Activated CD8-positive, alpha-beta memory T cell treated with anti-CD3 and anti-CD28 coated beads, Interleukin-2, amount 50 U/mL, for 24 hours (primary cell): Measurements from ENCODE around the gene SNRNP48.

Experiments used
- DNase-seq: peaks from one replicate; pipeline ENCODE4 v3.0.0-alpha.2; 2020; ENCODE audit errors: extremely low read depth

SNRNP48 gene

DNA sequence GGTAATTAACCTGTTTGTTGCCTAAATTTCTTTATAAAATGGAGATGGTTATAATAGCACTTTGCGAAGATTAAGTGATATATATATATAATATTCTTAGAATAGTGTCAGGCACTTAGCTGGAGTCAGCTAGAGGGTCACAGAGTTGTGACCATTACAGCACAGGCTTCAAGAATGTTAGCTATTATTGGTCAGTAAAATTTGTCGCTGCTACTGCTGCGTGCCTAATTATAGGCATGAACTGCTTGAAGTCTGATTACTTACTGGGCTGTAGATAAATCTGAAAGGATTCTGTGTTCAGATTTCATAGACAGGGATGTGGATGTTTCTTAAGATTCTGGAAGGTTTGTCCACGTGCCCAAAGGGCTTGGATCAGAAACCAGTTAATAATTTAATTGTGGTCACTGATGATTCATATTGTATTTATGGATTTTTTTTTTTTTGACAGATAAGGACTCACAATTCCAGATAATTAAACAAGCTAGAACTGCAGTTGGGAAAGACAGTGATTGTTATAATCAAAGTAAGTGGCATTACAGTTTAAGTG is 4.7 kb downstream of the SNRNP48 start:
- DNase-seq = no peak

DNA sequence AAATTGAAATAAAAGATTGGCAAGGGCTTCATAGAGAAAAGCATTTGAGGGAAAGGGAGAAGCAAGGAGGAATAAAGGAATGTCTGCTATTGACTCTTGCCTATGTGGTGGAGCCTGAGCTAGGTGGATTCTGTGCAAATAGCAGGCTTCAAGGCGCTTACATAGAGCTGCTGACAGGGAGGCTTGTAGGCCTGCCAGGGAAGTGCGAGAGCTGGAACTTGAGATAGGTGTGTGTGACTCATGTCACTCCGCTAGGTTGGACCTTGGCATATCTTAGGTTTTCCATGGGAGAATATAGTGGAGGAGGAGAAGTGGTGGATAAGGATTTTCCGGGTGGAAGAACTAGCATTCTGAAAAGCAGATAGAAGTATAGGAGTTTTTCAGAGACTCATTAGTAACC is 14.0 kb downstream of the SNRNP48 start:
- DNase-seq = no peak

DNA sequence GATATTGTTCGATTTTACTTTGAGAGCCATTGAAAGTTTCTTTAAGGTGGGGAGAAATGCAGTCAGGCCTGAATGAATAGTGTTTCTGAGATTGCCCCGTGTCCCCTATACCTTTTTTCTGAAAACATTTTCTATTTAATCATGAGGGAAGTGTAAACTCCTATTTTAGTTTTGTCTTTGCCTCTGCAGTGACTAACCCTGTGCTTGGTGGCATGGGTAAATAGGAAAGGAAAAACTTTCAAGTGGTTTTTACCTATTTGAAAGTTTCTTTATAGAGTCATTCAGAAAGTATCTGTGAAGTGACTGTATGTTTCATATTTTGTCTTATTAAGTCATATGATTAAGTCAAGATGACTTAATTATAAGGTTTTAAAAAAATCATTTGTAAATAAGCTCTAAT is 14.5 kb downstream of the SNRNP48 start:
- DNase-seq = no peak

DNA sequence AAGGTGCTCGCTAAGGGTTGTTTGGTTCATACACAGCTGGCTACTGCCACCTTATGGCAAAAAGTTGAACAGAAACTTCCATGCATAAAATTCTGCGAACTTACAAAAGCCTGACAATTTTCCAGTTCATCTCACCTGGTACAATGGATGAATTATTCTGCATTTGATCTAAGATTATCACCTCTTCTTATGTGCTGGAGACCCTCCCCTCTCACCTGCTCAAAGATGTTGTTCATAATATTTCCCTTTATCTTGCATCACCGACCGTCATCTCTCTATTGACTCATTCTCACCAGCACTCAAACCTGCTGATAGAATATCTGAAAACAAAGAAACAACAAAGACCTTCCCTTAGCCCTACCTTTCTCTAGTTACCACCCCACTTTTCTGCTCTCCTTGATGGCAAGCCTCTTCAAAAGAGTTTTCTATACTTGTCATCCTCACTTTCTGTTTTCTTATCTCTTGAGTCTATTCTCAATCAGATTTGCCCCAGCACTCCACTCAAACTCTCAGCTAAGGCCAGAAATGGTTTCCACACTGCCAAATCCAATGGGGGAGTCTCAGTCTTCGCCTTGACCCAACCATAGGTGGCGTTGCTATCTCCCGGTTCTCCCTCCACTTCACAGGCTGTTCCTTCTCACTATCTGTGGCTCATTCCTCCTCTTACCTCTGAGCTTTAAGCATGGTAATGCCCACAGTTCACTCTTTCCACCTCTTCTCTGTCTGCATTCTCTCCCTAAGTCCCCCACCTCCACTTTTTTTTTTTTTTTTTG is 25.8 kb downstream of the SNRNP48 start:
- DNase-seq = no peak

DNA sequence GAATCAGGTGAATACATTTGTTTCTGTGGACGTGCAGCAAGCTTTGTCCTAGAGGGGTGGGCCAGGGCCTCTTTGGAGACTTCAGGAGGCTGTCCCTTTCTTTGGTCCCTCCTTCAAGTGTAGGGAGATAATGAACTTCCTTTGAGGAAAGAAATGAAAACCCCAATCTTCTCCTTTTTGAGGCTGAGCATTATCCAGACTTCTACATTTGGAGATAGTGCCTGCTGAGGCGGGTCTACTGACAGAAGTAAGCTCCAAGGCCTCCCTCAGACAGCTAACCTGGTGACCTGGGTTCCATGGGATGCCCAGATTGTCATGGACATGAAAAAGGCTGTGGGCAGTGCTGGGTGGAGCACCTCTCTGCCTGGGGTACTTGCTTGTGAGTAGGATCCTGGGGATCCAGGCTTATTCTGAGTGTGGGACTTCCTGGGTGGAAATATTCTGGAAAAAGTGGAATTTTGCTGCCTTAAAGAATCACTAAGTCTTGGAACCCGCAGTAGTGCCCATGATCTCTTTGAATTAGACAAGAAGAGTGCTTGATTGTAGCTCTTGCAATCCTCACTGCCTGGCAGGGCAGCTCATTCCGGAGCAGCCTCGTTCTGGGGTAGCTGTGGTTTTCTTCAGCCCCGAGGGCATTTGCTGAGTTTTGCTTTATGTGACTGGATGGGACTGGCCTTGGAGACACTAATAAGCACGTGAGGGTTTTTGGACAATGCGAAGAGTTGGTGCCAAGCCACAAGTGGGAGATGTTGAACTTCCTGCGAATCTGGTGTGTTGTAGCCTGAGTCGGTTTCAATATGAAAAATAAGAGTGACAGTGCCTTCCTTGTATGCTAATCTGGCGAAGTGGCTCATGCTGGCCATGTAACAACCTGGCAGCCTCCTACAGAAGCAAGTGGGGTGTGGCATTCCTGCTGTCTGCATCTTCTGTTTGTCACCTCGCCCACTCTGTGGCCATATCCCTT is 28.1 kb downstream of the SNRNP48 start:
- DNase-seq = no peak

DNA sequence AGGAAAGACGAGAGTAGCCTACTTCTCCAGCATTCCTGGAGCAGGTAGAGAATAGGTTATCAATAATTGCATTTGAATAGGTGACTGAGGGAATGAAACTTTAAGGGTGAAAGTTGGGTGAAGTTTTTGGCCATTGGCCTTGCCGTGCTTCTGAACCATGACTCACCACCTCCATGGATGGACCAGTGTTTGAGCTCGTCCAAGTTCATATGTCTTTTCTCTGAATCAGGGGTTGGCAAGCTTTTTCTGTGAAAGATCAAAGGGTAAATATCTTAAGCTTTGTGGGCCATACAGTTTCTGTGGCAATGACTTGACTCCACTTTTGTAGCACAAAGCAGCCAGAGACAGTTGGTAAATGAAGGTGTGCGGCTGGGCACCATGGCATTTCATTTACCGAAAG is 31.8 kb downstream of the SNRNP48 start:
- no peak for DNase-seq

DNA sequence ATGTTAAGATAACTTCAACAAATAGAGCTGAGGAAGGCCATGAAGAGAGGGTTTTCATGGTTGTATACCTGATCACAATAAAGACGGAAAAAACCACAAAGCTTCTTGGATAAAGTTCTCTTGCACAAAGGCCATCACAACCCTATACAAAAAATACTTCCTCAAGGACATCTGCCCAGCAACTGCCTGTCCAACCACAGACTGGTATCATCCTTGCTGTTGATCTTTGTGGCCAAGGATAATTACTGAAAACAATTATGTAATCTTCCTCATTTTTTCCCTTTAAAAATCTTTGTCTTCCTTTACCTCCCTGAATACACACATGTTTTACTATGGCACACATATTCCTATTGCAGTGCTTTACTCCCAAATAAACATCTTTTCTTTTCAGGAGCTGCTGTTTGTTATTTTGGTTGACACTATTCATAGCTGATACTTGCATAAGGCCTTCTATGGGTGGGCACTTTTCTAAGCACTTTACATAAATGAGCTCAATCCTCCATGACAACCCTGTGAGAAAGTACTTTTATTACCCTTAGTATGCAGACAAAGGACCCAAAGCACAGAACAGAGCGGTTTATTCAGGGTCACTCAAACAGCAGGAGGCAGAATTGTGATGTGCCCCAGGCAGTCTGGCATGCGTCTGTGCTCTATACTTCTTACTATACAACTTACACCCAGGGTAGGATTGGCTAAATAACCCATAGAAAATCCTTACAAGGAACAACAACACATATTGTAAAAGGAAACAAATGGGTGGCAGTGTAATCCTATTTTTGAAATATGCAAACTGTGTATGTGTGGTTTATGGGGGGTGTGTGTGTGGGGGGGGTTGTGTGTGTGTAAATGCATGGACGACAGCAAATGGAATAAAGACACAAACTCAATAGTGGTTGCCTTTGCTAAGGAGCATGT is 35.1 kb downstream of the SNRNP48 start:
- no peak for DNase-seq

DNA sequence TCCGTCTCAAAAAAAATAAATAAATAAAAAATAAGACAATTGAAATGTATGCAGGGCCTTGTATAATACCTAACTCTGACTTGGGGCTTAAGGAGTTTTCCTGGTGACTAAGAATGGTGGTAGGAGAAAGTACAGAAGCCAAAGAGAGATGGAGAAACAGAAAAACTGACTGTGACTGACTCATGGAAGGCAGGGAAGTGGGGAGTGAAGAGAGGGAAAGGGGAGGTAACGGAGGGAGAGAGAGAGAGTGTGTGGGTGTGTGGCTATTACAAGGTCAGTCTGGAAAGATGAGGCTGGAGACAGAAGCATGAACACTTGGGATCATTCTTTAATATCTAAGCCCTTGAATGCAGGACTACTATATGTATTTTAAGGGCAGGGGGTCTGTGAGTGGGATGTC is 38.5 kb downstream of the SNRNP48 start:
- no peak for DNase-seq

DNA sequence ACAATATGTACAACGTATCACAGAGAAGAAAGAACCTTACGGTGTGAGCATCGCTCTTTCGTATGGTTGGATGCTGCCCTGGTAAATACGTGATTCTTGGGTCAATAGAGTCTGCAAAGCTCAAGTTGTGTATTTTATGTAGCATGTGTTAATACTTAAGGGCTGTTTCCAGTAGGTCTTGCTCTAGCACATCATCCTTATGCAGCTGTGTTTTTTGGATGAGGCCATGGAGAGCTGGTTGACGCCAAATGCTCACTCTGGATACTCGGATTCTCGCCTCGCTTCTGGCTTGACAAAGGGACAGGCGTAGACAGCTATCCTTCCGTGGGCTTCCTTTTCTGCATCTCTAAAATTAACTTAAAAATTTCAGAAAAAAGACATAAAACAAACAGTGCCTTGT is 38.9 kb downstream of the SNRNP48 start:
- no peak for DNase-seq

DNA sequence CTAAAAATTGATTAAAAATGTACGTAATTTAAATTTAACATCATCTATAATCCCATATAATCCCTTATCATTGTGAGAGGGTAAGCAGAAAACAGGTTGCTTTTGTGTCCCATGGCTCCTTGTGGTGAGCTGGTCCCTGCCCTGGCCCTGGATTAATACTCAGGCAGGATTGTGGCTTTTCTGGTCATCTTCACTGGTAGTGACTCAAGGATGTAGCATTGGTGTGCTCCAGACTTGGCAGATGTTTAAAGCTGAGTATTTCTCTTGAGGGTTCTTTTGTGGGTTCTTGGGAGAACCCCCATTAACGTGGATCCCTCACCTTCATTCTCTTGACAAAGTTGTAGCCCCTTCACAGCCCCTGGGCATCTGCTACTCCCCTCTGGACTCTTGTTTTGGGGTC is 39.3 kb downstream of the SNRNP48 start:
- DNase-seq = no peak

DNA sequence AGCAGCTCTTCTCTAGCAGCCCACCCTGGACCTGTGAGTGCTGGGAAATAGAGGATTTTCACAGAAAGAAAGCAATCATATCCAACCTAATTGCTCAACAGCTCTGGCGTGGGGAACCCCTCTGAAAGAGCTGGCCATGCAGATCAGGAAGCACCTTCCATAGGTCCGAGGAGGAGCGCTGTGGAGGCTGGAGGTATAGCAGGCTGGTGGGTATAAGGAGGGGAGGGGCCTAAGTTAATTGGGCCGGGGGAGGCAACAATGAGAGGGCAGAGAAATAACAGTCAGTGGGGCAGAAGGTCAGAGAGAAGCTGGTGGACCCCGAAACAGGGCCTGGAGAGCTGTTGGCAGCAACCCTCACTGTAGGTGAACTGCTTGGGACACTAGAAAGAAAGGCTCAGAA is 40.8 kb downstream of the SNRNP48 start:
- no peak for DNase-seq

DNA sequence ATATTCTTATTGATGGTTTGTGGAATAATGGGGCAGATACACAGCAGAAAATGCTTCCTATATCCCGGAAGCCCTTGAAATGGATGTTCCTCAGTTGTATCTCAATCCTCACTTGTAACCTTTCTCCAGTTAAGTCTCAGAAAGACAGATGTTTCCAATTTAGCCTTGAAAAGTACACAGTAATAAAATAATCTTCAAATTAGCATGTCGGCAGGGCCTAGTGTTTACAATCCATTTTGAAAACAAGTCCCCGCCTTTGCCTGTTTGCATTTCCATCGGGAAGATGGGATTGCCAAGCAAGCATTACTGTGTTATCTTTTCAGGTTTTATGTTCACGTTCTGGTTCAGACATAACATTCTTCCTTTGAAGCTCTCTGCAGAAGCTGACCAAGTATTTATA is 41.5 kb downstream of the SNRNP48 start:
- no peak for DNase-seq

DNA sequence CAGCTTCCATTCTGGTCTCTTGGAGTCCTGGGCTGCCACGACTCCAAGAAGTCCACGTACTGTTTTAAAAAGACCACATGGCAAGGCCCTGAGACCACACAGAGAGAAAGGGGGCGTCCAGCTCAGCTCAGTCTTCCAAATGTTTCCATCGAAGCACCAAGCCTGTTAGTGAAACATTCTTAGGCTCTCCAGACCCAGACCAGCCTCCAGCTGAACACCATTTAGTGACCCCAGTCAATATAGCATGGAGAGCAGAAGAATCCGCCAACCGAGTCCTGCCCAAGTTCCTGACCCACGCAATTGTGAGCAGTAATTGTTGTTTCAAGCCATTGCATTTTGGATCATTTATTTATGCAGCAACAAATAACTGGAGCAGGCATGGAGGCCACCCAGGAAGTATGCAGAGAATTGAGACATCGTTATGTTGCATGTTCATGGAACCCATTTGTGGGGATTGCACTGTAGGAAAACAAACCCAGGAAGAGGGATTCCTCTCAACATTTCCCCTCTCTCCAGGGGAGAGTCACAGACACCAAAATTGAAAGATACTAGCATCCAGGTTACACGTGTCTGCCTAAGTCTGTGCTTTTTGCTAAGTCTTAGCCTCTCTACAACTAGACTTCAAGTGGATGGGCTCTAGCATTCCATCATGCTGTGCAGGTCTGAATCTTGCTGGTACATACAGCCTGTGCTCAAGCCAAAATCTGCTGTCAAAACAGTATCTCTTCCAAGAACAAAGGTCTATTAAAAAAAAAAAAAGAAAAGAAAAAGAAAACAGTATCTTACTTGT is 42.7 kb downstream of the SNRNP48 start:
- no peak for DNase-seq

DNA sequence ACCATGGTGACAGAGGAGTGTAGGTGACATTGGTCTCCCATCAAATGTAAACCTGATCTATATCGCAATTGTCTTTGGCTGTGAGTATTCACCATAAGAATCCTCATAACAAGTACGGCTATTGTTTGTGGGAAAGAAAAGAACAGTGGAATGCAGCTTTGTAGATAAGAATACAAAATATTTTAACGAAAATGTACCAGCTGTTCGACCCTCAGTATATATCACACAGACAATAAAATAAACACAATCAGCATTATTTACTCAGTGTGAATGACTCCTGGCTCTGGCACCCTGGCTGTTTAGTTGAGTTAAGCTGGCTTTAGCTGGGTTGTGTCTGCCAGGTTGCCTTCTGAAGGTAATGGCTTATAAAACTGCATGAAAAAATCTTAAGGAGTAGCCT is 43.4 kb downstream of the SNRNP48 start:
- no peak for DNase-seq

DNA sequence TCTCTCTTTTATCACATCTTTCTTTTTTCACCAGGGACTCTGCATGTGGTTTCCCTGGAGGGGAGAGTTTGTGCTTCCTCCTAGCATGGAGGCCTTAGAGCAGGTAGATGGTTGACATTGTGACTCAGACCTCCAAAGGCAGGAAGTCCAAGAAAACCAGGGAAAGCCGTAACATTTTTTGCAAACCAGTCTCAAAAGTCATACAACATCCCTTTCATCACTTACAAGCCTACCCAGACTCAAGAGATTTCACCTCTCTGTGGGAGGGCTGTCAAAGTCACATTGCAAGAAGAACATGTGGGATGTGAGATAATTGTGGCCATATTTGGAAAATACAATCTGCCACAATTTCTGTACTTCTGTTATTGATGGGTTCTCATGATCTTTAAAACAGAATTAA is 46.2 kb downstream of the SNRNP48 start:
- DNase-seq = no peak

DNA sequence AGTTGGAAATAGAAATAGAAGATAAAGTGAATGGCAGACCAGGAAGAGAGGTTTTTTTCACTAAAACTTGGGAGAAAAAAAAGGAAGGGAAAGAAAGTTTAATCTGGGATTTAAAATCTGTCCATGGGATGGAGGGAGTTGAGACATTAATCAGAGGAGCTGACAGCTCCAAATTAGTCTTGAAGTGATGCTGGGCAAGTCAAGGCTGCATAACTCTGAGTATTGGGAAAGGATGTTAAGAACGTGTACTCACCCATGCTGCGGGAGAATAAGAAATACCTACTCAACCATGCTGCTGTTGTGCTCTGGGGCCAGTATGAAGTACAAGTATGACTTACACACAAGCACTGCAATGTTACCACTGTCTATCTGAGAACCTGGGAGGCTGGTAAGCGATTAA is 47.5 kb downstream of the SNRNP48 start:
- no peak for DNase-seq

DNA sequence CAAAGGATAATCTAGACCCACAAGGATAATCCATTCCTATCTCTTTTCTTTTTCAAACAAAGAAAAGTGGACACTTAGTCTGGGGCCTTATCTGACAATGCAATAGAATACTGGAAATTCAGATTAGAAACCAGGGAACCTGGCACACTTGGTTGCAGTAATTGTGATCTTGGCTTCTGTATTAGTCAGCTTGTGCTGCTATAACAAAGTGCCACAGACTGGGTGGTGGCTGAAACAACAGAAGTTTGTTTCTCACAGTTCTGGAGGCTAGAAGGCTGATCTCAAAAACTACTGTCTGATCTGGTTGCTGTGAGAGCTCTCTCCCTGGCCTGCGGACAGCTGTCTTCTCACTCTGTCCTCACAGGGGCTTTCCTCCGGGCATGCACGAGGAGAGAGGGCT is 49.4 kb downstream of the SNRNP48 start:
- DNase-seq = no peak

DNA sequence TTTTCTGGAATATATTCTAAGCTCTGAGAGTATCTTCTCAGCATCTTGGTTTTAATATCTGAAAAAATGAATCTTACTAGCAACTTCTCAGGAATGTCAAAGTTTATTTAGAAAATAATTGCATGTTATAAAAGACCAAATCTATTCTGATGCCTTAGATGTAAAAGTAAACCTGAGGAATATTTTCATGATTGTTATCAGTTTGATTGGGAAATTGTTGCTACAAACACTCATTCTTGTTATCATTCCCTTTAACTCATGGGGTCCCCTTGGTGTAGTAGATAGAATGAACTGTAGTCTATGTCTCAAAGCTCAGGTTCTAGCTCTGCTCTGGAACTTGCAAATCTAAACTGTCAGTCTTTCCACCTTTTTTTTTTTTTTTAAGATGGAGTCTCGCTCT is 50.0 kb downstream of the SNRNP48 start:
- no peak for DNase-seq

DNA sequence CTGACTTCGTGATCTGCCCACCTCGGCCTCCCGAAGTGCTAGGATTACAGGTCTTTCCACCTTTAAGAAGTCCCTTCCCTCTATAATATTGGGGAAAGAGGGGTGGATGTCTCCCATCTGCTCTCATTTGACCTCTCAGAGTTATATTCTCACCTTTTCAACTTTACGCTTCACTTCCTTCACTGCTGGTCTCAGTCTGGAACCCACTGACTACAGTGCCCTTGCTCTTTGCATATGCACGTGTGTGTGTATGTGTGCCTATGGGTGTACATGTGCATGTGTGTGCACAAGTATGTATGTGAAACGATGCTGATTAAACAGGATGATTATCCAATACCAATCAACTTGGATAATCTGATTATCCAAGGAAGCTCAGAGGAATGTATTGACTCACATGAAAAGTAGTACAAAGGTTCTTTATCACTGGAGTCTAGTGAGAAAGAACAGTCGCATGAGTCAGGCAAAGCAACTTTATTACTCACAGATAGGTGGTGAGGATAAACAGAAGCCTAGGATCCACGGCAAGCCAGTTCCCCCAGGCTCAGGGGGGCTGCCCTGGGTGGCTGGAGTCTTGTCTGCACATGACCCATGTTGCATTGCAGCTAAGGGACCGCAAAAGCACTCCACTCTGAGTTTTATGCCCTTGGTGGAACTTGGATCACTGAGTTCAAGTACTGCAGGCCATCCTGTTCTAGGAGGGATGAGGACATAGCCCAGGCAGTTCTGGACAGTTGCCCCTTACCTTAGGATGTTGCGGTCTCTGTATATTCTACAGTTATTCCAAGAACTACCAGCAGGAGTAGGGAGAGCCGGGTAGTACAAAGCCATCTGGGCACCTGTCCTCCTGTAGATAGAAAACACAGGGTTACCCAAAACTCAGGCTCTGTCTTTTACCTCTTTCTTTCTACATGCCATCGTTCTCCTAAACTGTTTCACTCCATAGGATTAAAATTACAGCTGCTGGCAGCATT is 50.9 kb downstream of the SNRNP48 start:
- no peak for DNase-seq

DNA sequence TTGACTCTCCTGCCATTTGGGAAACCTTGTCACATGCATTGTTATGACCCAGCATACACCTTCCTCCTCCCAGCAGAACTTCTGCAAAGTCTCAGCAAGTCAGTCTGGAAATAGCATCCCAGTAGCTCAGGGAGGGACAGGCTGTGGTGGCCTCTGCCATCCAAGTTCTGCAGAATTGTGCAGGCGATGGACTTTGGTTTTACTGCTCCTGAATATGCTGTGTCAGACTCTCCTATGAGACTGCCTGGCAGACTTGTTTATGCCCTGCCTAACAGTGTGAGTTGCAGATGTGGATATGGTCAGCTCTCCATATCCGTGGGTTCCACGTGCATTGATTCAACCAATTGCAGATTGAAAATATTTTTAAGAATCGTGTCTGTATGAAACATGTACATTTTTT is 52.8 kb downstream of the SNRNP48 start:
- DNase-seq = no peak
